K562 (cell line): ENCODE data around the gene FILIP1L. TPM values are rescaled to one million over a fixed set of nuclear protein-coding genes. Genes with fewer than 3 reads are reported as not detected.

Experiments
- ATAC-seq: fragments of 200-7000 bp; cut with Tn5 transposase; 3 replicates; pipeline ENCODE4 v1.9.1; 2020; ENCODE audit warnings: moderate library complexity
- BruUV-seq: library from RNA; stranded (reverse); fragments of 400-500 nt; replicated peaks from 2 replicates; lab custom pipeline; 2021; lab: Mats Ljungman, UMichigan
- CTCF ChIA-PET: fragments of 300-600 bp; formaldehyde crosslinking; extraction: SDS; loops from one replicate; lab custom pipeline; 2021; ENCODE audit warnings: low intra/inter-chr PET ratio; lab: Yijun Ruan, JAX
- POLR2A ChIA-PET: fragments of 300-600, 350-650 bp; sonication (Branson Sonifier 250); formaldehyde crosslinking; extraction: SDS; loops from one replicate; lab custom pipeline; 2021; ENCODE audit warnings: antibody characterized with exemption, inconsistent platforms; lab: Yijun Ruan, JAX
- DNase-seq, 4 experiments: peaks; one replicate each; pipeline versions ENCODE4 v3.0.0 to v3.0.0-alpha.2; 2011 to 2018; ENCODE audit warnings: low spot score in 3 of 4, mixed read lengths in 3 of 4; ENCODE audit errors: extremely low read depth in 1 of 4
- FAIRE-seq: peaks from 2 replicates; lab custom pipeline; 2011; peaks lifted over from hg19 to GRCh38; lab: Jason Lieb, UNC
- H2AFZ ChIP-seq: 2 replicates; pipeline ENCODE4 v1.6.0; 2011; ENCODE audit warnings: low read depth, low read length, control low read depth, inconsistent platforms
- H3K27ac ChIP-seq: fragments of 200-600 bp; 3 replicates; pipeline ENCODE4 v1.8.0; 2011; ENCODE audit warnings: low read depth, mild to moderate bottlenecking, control low read depth, inconsistent platforms, low read length, moderate library complexity, mixed read lengths; ENCODE audit errors: extremely low read depth
- H3K27me3 ChIP-seq, 2 experiments: fragments of 300-600 bp in 1 of 2; 2 replicates in 1 of 2; 3 replicates in 1 of 2; pipeline versions ENCODE4 v1.6.0 to v1.8.0; 2011; ENCODE audit warnings: inconsistent platforms in 2 of 2, low read length in 2 of 2, mild to moderate bottlenecking in 1 of 2, mixed read lengths in 1 of 2, moderate library complexity in 1 of 2; ENCODE audit not compliant: control insufficient read depth in 2 of 2, insufficient read depth in 2 of 2
- H3K36me3 ChIP-seq: fragments of 300-600 bp; 3 replicates; pipeline ENCODE4 v1.8.0; 2011; ENCODE audit warnings: mild to moderate bottlenecking, low read length, inconsistent platforms; ENCODE audit not compliant: control insufficient read depth, insufficient read depth
- H3K4me1 ChIP-seq, 2 experiments: fragments of 200-600 bp in 1 of 2; replicated peaks in 1 of 2; 2 replicates in 1 of 2; 3 replicates in 1 of 2; pipeline versions ENCODE4 v1.5.1 to v1.8.0; 2011; ENCODE audit warnings: inconsistent platforms in 2 of 2, low read length in 2 of 2, mild to moderate bottlenecking in 1 of 2, mixed read lengths in 1 of 2, moderate library complexity in 1 of 2; ENCODE audit not compliant: control insufficient read depth in 2 of 2, insufficient read depth in 2 of 2
- H3K4me2 ChIP-seq: 2 replicates; pipeline ENCODE4 v1.6.1; 2011; ENCODE audit warnings: low read length, control low read depth, inconsistent platforms, mixed read lengths; ENCODE audit not compliant: insufficient read depth
- H3K4me3 ChIP-seq: fragments of 200-600 bp; sonication (generic), shearing (Covaris generic); 2 replicates; pipeline ENCODE4 v1.5.1; 2016; ENCODE audit warnings: control low read depth, inconsistent platforms
- H3K79me2 ChIP-seq: fragments of 200-600 bp; 3 replicates; pipeline ENCODE4 v1.8.0; 2011; ENCODE audit warnings: low read length, inconsistent platforms; ENCODE audit not compliant: control insufficient read depth, insufficient read depth
- H3K9ac ChIP-seq, 2 experiments: 2 replicates each; pipeline versions ENCODE4 v1.6.0 to v1.6.1; 2011; ENCODE audit warnings: low read depth in 2 of 2, low read length in 2 of 2, control low read depth in 1 of 2, inconsistent platforms in 1 of 2, mild to moderate bottlenecking in 1 of 2, mixed read lengths in 1 of 2; ENCODE audit not compliant: insufficient read depth in 1 of 2
- H3K9me1 ChIP-seq: one replicate; pipeline ENCODE4 v1.6.0; 2011; ENCODE audit warnings: inconsistent platforms, mild to moderate bottlenecking, low read length, moderate library complexity; ENCODE audit not compliant: control insufficient read depth, insufficient read depth
- H3K9me3 ChIP-seq: replicated peaks from 2 replicates; pipeline ENCODE4 v1.5.1; 2011; ENCODE audit warnings: low read depth, low read length, inconsistent platforms; ENCODE audit not compliant: control insufficient read depth, insufficient read depth
- H4K20me1 ChIP-seq: replicated peaks from 2 replicates; pipeline ENCODE4 v1.6.1; 2011; ENCODE audit warnings: low read length, inconsistent platforms, mixed read lengths; ENCODE audit not compliant: control insufficient read depth, insufficient read depth
- DNMT1 ChIP-seq: fragments of 450-650 bp; IDR thresholded peaks from 2 replicates; pipeline ENCODE4 v1.6.1; 2016; ENCODE audit warnings: antibody characterized with exemption, mild to moderate bottlenecking
- KAT8 ChIP-seq: fragments of 450-650 bp; IDR thresholded peaks from 2 replicates; pipeline ENCODE4 v1.6.1; 2016; ENCODE audit warnings: low read depth, mild to moderate bottlenecking
- SAP30 ChIP-seq: fragments of 200-600 bp; sonication (generic); IDR thresholded peaks from 2 replicates; pipeline ENCODE4 v1.6.1; 2012; ENCODE audit warnings: borderline replicate concordance, low read depth, mild to moderate bottlenecking, moderate library complexity, low read length, control low read depth, inconsistent platforms; ENCODE audit not compliant: insufficient read depth, poor library complexity, severe bottlenecking
- SIN3A ChIP-seq, 2 experiments: fragments of 150-350 bp in 1 of 2; IDR thresholded peaks; 2 replicates each; pipeline ENCODE4 v1.6.1; 2011 to 2016; ENCODE audit warnings: borderline replicate concordance in 2 of 2, low read depth in 2 of 2, low read length in 2 of 2, mild to moderate bottlenecking in 2 of 2, moderate library complexity in 2 of 2; ENCODE audit not compliant: control insufficient read depth in 1 of 2
- SMAD4 ChIP-seq: fragments of 250-450 bp; sonication (Bioruptor Pico); conservative IDR thresholded peaks from 2 replicates; pipeline ENCODE4 v1.8.0; 2021; ENCODE audit warnings: inconsistent platforms, mild to moderate bottlenecking, moderate library complexity
- TAF9B ChIP-seq: fragments of 450-650 bp; IDR thresholded peaks from 2 replicates; pipeline ENCODE4 v1.6.1; 2018; ENCODE audit warnings: mild to moderate bottlenecking; ENCODE audit not compliant: partially characterized antibody
- VEZF1 ChIP-seq: fragments of 200-800 bp; sonication (Bioruptor generic); IDR thresholded peaks from 2 replicates; pipeline ENCODE4 v1.6.1; 2017; ENCODE audit warnings: missing genetic modification characterization, missing compliant biosample characterization
- ZNF253 ChIP-seq: fragments of 250-450 bp; sonication (Bioruptor Pico); conservative IDR thresholded peaks from 2 replicates; pipeline ENCODE4 v1.6.1; 2021; ENCODE audit warnings: mild to moderate bottlenecking
- ZNF695 ChIP-seq: fragments of 450-650 bp; formaldehyde crosslinking; IDR thresholded peaks from 2 replicates; pipeline ENCODE4 v1.4.0; 2020; ENCODE audit warnings: mild to moderate bottlenecking, moderate library complexity
- ZNF696 ChIP-seq: fragments of 250-450 bp; sonication (Bioruptor Pico); conservative IDR thresholded peaks from 2 replicates; pipeline ENCODE4 v1.4.0; 2020; ENCODE audit warnings: mild to moderate bottlenecking, moderate library complexity
- ZNF699 ChIP-seq: fragments of 250-450 bp; sonication (Bioruptor Pico); IDR thresholded peaks from 2 replicates; pipeline ENCODE4 v1.8.0; 2021; ENCODE audit warnings: mild to moderate bottlenecking, moderate library complexity; ENCODE audit not compliant: insufficient replicate concordance
- WGBS: fragments of 100-300 bp; shearing (Covaris generic); methylation state at CpG from one replicate; pipeline ENCODE4 v1.1.6; 2016; ENCODE audit warnings: low coverage, mixed read lengths; ENCODE audit not compliant: insufficient coverage; ENCODE audit errors: missing lambda C conversion rate; 5-methylcytosine and 5-hydroxymethylcytosine counted together
- in situ Hi-C: fragments of 300-500 bp; cut with MboI; formaldehyde crosslinking; loops from 4 replicates; pipeline ENCODE4 v1.15.0; 2018; ENCODE audit warnings: inconsistent platforms, mixed read lengths
- intact Hi-C: fragments of 100-400 bp; cut with micrococcal nuclease; formaldehyde crosslinking; loops from 2 replicates; pipeline ENCODE4 v1.14.2; 2022
- polyA plus RNA-seq, 8 experiments: library from polyadenylated mRNA; depleted of rRNA in 4 of 8; stranded (reverse) in 5 of 8; unstranded in 3 of 8; fragments of >200 nt; fragmentation: Nextera tagmentation in 2 of 8; fragmentation: Illumina TruSeq in 1 of 8; extraction: Ambion mirVana in 2 of 8; extraction: Trizol in 1 of 8; gene quantifications; 2 replicates each; pipeline versions ENCODE4 v1.2.1 to v1.2.3, GENCODE V29; 2011 to 2014; ENCODE audit warnings: inconsistent platforms in 1 of 8, missing spikeins in 1 of 8
- total RNA-seq, 7 experiments: library from RNA; depleted of rRNA in 6 of 7; stranded (reverse); fragments of >200 nt in 6 of 7; fragmentation: Illumina TruSeq in 2 of 7; extraction: Trizol in 2 of 7; gene quantifications; 2 replicates each; pipeline versions ENCODE4 v1.2.1 to v1.2.3, GENCODE V29; 2011 to 2021; ENCODE audit warnings: low replicate concordance in 1 of 7
- TF ChIP-seq, protein P1 (sequence below), 2 experiments: fragments of 450-650 bp in 1 of 2; sonication (generic) in 1 of 2; formaldehyde crosslinking in 1 of 2; IDR thresholded peaks; 2 replicates each; pipeline versions ENCODE4 v1.7.1 to v1.9.0; 2016 to 2022; ENCODE audit warnings: inconsistent platforms in 1 of 2, mild to moderate bottlenecking in 1 of 2, missing genetic modification reagents in 1 of 2

FILIP1L gene
- total and polyA plus RNA-seq, 9 of the 15 experiments (the other 6 are each of a cell fraction or from before 2014, with no cell fraction given), result 0.50 to 2.1 (median 1.1) TPM

GRCh38 chr3:99921986-99922385 is 192.3 kb downstream of the FILIP1L start:
- H3K79me2 ChIP-seq, result peaks cover 18% of the 10 kb centered on the region
- H3K9me1 ChIP-seq, result no peaks in the 10 kb centered on the region
- H3K9me3 ChIP-seq, result no peaks in the 10 kb centered on the region
- H3K27me3 ChIP-seq, result no peaks in the 10 kb centered on the region
- H3K4me3 ChIP-seq, result no peak overlapping the region
- BruUV-seq, result no TSS peak
- WGBS, result 82% methylated on average over 1 of the region's 1 CpG
- H3K4me2 ChIP-seq, result no peak overlapping the region
- POLR2A ChIA-PET, result no interaction called here
- no peaks in the 10 kb centered on the region for H4K20me1 ChIP-seq
- H3K9ac ChIP-seq, result no peak overlapping the region
- no peaks in the 10 kb centered on the region; the same call in 2 of the 3 replicates for H3K36me3 ChIP-seq
- intact Hi-C loops (loop anchor here (5.0 kb wide), 1 partner anchor 80 kb away; no protein-coding TSS in a partner anchor), in situ Hi-C loops (no loop called here)
- no peak overlapping the region for H3K27ac ChIP-seq
- ATAC-seq, result no peak
- FAIRE-seq, result no peak
- peaks cover 0 to 19% of the 10 kb centered on the region in 2 experiments; a peak in 4 of 5 replicates for H3K4me1 ChIP-seq
- H2AFZ ChIP-seq, result no peak overlapping the region
- no peak for DNase-seq
- CTCF ChIA-PET, result no interaction called here
- TF ChIP-seq ZNF699 (no peak), DNMT1 (no peak), ZNF695 (CRISPR knock-in tag) (no peak), VEZF1 (no peak), TAF9B (no peak), ZNF696 (CRISPR knock-in tag) (no peak), SMAD4 (CRISPR knock-in tag) (no peak), ZNF253 (no peak), KAT8 (no peak), SAP30 (no peak), SIN3A (IDR thresholded peaks at IDR 0.05; ENCODE audit: borderline replicate concordance in 2 of 2, control insufficient read depth in 1 of 2, low read depth in 2 of 2, low read length in 2 of 2) (no peak)
- TF ChIP-seq, protein P1, sequence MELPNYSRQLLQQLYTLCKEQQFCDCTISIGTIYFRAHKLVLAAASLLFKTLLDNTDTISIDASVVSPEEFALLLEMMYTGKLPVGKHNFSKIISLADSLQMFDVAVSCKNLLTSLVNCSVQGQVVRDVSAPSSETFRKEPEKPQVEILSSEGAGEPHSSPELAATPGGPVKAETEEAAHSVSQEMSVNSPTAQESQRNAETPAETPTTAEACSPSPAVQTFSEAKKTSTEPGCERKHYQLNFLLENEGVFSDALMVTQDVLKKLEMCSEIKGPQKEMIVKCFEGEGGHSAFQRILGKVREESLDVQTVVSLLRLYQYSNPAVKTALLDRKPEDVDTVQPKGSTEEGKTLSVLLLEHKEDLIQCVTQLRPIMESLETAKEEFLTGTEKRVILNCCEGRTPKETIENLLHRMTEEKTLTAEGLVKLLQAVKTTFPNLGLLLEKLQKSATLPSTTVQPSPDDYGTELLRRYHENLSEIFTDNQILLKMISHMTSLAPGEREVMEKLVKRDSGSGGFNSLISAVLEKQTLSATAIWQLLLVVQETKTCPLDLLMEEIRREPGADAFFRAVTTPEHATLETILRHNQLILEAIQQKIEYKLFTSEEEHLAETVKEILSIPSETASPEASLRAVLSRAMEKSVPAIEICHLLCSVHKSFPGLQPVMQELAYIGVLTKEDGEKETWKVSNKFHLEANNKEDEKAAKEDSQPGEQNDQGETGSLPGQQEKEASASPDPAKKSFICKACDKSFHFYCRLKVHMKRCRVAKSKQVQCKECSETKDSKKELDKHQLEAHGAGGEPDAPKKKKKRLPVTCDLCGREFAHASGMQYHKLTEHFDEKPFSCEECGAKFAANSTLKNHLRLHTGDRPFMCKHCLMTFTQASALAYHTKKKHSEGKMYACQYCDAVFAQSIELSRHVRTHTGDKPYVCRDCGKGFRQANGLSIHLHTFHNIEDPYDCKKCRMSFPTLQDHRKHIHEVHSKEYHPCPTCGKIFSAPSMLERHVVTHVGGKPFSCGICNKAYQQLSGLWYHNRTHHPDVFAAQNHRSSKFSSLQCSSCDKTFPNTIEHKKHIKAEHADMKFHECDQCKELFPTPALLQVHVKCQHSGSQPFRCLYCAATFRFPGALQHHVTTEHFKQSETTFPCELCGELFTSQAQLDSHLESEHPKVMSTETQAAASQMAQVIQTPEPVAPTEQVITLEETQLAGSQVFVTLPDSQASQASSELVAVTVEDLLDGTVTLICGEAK (IDR thresholded peaks at IDR 0.05), result no peak
- TF ChIP-seq, protein P1 (CRISPR knock-in tag; IDR thresholded peaks at IDR 0.05), result no peak
